Hematopoietic multipotent progenitor cell treated with erythropoietin and hydrocortisone succinate and interleukin-3 and kit ligand, for 6 days (in vitro differentiated cells): ENCODE data around the gene TTC16.

Source experiments
- DNase-seq: peaks from one replicate; pipeline ENCODE4 v3.0.0-alpha.2; 2015

TTC16 gene

GRCh38 chr9:127698386-127698785 is 17.5 kb upstream of the TTC16 start:
- DNase-seq, result no peak

- peak; percentile 98 for DNase-seq
Observed at GRCh38 chr9:127698985-127699670, 16.8 kb upstream of the TTC16 start.

- DNase-seq, result no peak
Observed at GRCh38 chr9:127700140-127700539, 15.7 kb upstream of the TTC16 start.

GRCh38 chr9:127700594-127701255 is 15.2 kb upstream of the TTC16 start:
- DNase-seq, result no peak

DNA sequence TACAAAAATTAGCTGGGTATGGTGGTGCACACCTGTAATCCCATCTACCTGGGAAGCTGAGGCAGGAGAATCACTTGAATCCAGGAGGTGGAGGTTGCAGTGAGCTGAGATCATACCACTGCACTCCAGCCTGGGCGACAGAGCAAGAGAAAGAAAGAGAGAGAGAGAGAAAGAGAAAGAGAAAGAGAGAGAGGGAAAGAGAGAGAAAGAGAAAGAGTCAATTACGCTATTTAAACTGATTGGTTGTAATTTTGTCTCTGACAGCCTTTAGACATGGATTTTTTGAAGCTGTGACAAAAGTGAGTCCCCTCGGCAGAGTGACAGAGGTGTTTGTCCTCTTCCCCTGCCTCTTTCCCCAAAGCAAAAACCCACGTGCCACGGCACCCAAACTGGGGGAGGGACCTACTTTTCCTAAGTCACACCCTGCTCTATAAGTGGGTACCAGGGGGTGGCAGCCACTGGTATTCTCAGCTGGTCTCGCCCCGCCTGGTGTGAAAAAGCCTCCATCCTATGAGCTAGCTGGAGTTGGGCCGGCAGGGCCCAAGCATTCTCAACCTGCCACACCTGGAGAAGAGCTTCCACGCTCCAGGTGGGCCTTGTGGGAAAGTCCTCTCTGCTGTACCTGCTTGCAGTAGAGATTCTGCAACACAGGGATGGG is 12.5 kb upstream of the TTC16 start:
- no peak for DNase-seq

DNA sequence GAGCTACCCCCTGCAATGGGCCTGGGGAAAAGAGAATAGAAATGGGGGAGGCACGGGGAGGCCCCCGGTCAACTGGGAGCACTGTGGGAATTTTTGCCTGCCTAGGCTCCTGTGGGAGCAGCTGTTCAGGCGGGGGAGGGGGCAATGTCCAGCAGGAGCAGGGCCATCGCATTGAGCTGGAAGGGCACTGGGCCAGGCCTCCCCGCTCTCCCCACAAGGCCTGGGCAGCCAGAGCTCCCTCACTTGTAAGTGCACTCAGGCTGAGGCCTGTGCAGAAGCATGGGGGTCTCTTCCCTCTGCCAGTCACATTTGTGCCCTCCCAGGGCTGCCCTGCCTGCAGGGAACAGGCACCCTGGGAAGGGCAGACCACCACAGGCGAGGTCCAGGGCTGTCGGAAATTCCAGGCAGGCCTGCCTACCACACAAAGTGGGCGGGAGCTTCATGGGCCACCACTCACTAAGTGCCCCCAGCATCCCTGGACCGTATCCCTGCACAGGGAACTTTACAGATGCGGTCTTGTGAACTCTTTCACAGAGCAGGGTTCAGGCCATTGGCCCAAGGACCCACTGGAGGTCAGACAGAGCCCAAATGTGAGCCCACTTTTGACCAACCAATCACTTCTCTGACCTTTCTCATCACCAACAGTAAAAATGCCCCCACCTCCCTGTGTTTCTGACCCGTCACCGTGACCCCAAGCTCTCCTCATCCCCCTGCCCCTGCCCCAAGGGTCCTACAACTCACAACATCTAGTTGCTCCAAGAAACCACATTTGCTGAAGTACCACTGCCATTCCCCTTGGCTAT is 10.1 kb upstream of the TTC16 start:
- DNase-seq, result no peak

GRCh38 chr9:127706836-127707241 is 9.0 kb upstream of the TTC16 start, which contains the start of gene CFAP157:
TSS of gene CFAP157 (plus strand) at chr9:127706988. CDS start at chr9:127707032, 44 bp downstream.
- no peak for DNase-seq

- no peak for DNase-seq
Observed at GRCh38 chr9:127707766-127708165, 8.1 kb upstream of the TTC16 start.

GRCh38 chr9:127708952-127709587 is 6.8 kb upstream of the TTC16 start:
- no peak for DNase-seq

DNA sequence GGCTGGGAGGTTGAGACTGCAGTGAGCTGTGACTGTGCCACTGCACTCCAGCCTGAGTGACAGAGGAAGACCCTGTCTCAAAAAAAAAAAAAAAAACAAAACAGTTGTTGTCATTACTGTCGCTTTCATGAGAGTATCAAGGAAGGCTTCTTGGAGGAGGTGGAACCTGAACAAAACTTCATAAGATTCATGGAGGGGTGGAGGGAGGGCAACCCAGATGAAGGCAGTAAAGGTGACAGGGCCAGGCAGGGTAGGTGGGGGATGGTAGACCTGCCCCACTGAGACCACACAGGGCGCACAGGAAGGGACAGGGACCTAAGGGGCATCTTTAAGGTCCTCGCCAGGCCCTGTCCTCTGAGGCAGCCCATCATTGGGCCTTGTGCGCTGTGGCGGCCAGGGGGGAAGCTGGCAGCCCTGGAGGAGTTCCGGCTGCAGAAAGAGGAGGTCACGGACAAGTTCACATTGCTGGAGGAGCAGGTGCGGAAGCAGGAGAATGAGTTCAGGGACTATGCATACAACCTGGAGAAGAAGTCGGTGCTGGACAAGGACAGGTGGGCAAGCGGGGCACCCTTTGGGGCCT is 5.6 kb upstream of the TTC16 start:
- no peak for DNase-seq

DNA sequence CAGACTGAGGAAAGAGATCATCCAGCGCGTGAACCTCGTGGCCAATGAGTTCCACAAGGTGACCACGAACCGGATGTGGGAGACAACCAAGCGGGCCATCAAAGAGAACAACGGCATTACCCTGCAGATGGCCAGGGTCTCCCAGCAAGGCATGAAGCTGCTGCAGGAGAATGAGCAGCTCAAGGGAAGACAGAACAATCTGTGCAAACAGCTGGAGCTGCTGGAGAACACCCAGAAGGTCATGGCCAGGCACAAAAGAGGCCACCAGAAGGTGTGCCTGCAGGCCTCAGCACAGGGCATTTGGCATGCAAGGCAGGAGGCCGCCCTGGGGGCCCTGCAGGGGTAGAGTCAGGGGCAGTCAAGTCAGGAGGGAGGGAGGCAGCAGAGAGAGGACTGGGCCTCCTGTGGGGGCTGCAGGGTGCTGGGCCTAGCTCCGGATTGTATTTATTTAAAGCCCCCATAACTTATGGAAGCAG is 4.6 kb upstream of the TTC16 start:
- DNase-seq, result peak; percentile 59

GRCh38 chr9:127711831-127712274 is 4.0 kb upstream of the TTC16 start:
- DNase-seq, result no peak

DNA sequence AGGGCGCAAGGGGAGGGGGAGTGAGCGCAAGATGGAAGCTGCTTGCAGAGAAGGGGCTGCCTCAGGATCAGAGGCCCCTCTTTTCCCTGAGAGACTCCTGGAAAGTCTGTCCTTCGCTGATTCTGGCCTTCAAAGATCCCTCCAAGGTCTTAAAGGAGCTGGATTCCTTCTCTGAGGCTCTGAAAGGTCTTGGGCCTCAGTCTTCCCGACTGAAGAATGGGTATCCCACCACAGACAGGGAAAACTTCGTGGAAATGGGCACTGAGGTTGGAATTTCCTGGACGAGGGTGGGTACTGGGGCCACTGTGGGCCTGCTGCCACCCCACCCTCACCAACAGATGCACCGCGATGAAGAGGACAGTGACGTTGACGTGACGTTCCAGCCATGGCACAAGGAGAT is 3.5 kb upstream of the TTC16 start:
- DNase-seq, result no peak

DNA sequence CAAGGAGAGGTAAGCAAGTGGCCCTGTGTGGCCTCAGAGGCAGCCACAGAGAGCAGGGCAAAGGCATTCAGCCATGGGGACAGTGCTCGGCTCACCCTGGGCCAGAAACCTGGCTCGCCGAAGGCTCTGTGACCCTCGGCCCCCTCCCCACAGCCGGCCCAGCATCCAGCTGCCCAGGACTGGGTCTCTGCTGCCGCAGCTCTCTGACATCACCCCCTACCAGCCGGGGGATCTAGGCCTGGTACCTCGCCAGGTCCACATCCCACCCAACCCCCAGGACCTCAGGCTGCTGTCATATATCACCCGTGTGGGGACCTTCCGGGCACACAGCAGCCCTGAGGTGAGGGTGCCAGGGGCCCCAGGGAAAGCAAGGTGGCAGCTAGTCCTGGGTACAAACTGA is 3.0 kb upstream of the TTC16 start:
- no peak for DNase-seq

GRCh38 chr9:127714020-127714750 is 1.7 kb upstream of the TTC16 start:
- DNase-seq, result no peak

GRCh38 chr9:127714951-127715469 is 869 bp upstream of the TTC16 start:
- peak; percentile 36 for DNase-seq

DNA sequence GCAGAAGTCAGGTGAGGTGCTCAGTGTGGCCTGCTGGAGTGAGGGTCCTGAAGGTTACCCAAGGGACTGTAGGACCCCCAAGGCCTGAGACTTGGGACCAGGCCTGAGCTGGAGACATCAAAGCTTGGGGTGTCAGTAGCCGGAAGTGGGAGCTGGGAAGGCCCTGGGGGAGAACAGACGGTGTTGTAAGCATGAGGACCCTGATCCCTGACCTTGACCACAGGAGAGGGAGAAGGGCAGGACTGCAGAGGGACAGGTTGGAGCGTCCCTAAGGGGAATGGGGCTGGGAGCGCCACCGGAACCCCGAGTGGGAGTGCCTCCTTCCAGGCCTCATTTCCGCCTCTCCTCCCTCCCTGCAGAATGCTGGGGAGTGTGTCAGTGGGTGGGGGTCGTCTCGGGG is 533 bp downstream of the TTC16 start:
- no peak for DNase-seq

DNA sequence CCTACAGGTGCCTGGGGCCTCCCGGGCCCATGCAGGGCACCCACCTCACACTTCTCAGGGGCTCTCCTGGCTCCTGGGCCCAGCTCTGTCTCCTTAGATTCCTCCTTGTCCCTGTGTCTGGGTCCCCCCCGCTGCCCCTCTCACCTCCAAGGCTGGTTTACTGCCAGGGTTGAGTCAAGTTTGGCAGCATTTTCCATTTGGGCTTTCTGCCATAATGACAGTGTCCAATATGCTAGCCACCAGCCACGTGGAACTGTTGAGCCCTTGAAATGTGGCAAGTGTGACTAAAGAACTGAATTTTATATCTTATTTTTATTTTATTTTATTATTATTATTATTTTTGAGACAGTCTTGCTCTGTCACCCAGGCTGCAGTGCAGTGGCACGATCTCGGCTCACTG is 1.9 kb downstream of the TTC16 start:
- DNase-seq, result no peak

GRCh38 chr9:127720031-127720864 is 4.4 kb downstream of the TTC16 start:
- DNase-seq, result no peak

DNA sequence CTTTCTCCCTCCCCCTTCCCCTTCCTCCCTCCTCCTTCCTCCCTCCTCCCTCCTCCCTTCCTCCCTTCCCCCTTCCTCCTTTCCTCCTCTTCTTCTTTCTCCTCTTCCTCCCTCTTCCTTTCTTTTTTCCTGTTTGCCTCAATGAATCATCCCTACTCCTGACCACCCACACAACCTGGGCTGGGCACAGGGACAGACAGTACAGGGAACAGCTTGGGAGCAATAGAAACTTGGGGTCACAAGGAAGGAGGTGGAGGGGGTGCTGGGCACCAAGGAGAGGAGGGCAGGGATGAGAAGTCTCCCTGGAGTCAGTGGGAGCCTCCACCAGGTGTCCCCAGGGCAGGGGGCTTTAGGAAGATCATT is 5.0 kb downstream of the TTC16 start:
- no peak for DNase-seq
